Measurements from ENCODE around the gene GCGR.
"Not testable (repeated sequence)": the region's sequence is repeated elsewhere in the genome, so short reads cannot be mapped to it uniquely, and the experiment has no call there.

GCGR gene

GRCh38 chr17:81833160-81833920, 29.4 kb downstream of the GCGR start, which contains the start of gene MCRIP1:
TSS of gene MCRIP1 (minus strand) at chr17:81833291. CDS start at chr17:81824506, 8,785 bp downstream.
- DNase-seq, result peak; percentile 94

- DNase-seq, result no peak
Observed at GRCh38 chr17:81833921-81834830, 30.2 kb downstream of the GCGR start.

- DNase-seq, result no peak
Observed at GRCh38 chr17:81834831-81835267, 30.9 kb downstream of the GCGR start, which contains the start of gene PPP1R27. TSS of gene PPP1R27 (minus strand) at chr17:81835050. CDS start at chr17:81834953, 97 bp downstream.

- DNase-seq, result no peak
Observed at GRCh38 chr17:81837641-81838040, 33.7 kb downstream of the GCGR start.

GRCh38 chr17:81838753-81839255, 34.9 kb downstream of the GCGR start:
- no peak for DNase-seq

GRCh38 chr17:81839301-81839700, 35.4 kb downstream of the GCGR start:
- no peak for DNase-seq

- DNase-seq, result not testable (repeated sequence)
Observed at GRCh38 chr17:81840059-81840458, 36.1 kb downstream of the GCGR start.

- DNase-seq, result no peak
Observed at GRCh38 chr17:81840826-81841778, 37.2 kb downstream of the GCGR start.

GRCh38 chr17:81841866-81842265, 37.9 kb downstream of the GCGR start:
- no peak for DNase-seq

- DNase-seq, result no peak
Observed at GRCh38 chr17:81842378-81842724, 38.4 kb downstream of the GCGR start.

GRCh38 chr17:81842725-81843504, 39.0 kb downstream of the GCGR start:
- DNase-seq, result no peak

- no peak for DNase-seq
Observed at GRCh38 chr17:81843713-81844326, 39.9 kb downstream of the GCGR start.

- no peak for DNase-seq
Observed at GRCh38 chr17:81844327-81844851, 40.4 kb downstream of the GCGR start.

GRCh38 chr17:81844887-81845286, 40.9 kb downstream of the GCGR start:
- no peak for DNase-seq

- DNase-seq, result no peak
Observed at GRCh38 chr17:81845361-81845760, 41.4 kb downstream of the GCGR start.

GRCh38 chr17:81845881-81846742, 42.2 kb downstream of the GCGR start:
- no peak for DNase-seq

- DNase-seq, result no peak
Observed at GRCh38 chr17:81846743-81847689, 43.1 kb downstream of the GCGR start.

- DNase-seq, result no peak
Observed at GRCh38 chr17:81849457-81849856, 45.5 kb downstream of the GCGR start.

- no peak for DNase-seq
Observed at GRCh38 chr17:81851423-81851822, 47.5 kb downstream of the GCGR start.
